Measurements from ENCODE around the gene USP17L18.
"Not testable (repeated sequence)": the region's sequence is repeated elsewhere in the genome, so short reads cannot be mapped to it uniquely, and the experiment has no call there.

USP17L18 gene, protein sequence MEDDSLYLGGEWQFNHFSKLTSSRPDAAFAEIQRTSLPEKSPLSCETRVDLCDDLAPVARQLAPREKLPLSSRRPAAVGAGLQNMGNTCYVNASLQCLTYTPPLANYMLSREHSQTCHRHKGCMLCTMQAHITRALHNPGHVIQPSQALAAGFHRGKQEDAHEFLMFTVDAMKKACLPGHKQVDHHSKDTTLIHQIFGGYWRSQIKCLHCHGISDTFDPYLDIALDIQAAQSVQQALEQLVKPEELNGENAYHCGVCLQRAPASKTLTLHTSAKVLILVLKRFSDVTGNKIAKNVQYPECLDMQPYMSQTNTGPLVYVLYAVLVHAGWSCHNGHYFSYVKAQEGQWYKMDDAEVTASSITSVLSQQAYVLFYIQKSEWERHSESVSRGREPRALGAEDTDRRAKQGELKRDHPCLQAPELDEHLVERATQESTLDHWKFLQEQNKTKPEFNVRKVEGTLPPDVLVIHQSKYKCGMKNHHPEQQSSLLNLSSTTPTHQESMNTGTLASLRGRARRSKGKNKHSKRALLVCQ

DNA sequence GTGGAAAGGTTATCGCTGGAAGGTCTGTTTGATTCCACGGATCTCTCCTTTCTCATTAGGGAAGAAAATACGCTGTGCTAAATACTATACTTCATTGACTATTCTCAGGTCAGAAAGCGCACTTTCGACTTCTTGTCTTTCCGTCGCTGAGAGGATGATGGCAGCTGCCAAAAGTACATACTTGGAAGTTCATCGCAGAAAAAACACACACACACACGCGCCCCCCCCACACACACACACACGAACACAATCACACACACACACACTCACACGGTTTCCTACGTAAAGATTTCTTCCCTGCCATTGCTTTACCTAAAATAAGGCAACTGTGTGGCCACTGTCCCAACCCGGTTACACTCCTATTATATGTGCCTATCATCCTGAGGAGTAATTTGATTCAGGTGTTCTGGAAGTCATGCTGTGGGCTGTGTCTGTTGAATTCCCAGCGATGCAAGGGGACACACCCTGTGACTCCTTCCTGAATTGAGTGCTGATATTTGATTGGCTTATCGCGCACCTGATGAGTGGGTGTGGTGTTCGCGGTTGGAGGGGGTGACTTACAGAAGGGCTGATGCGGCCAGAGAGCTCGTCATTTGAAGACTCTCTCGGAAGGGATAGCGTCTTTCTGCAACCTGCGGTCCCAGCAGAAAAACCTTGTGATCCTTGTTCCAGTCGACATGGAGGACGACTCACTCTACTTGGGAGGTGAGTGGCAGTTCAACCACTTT lies at the start of gene USP17L18:
USP17L18 (plus strand) TSS at position 678 of the 728 bp plus-strand sequence; CDS start at position 678, 0 bp downstream.
- DNase-seq (ENCODE audit: low read depth), result not testable (repeated sequence)

GRCh38 chr4:9210357-9210756 lies 38.1 kb upstream of the USP17L18 start, which contains the start of gene USP17L10:
Gene USP17L10 (plus strand): TSS chr4:9210657. CDS start chr4:9210657, 0 bp downstream.
- not testable (repeated sequence) for H3K4me3 ChIP-seq (ENCODE audit: low read depth, low read length); DNase-seq (ENCODE audit: low read depth)

More for the DNA sequence above, at the start of gene USP17L18:
- not testable (repeated sequence) for H3K4me3 ChIP-seq (ENCODE audit: low read depth, low read length)

DNA sequence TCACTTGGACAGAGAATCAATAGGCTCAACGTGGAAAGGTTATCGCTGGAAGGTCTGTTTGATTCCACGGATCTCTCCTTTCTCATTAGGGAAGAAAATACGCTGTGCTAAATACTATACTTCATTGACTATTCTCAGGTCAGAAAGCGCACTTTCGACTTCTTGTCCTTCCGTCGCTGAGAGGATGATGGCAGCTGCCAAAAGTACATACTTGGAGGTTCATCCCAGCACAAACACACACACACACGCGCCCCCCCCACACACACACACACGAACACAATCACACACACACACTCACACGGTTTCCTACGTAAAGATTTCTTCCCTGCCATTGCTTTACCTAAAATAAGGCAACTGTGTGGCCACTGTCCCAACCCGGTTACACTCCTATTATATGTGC lies 33.7 kb upstream of the USP17L18 start:
- not testable (repeated sequence) for H3K4me3 ChIP-seq (ENCODE audit: low read depth, low read length); DNase-seq (ENCODE audit: low read depth)

- not testable (repeated sequence) for DNase-seq (ENCODE audit: low read depth); H3K4me3 ChIP-seq (ENCODE audit: low read depth, low read length)
Measured at GRCh38 chr4:9215105-9215504, 33.3 kb upstream of the USP17L18 start, which contains the start of gene USP17L11. Gene USP17L11 (plus strand): TSS chr4:9215405. CDS start chr4:9215405, 0 bp downstream.

GRCh38 chr4:9219852-9220251 lies 28.6 kb upstream of the USP17L18 start, which contains the start of gene USP17L12:
Gene USP17L12 (plus strand): TSS chr4:9220152. CDS start chr4:9220152, 0 bp downstream.
- not testable (repeated sequence) for H3K4me3 ChIP-seq (ENCODE audit: low read depth, low read length); DNase-seq (ENCODE audit: low read depth)

DNA sequence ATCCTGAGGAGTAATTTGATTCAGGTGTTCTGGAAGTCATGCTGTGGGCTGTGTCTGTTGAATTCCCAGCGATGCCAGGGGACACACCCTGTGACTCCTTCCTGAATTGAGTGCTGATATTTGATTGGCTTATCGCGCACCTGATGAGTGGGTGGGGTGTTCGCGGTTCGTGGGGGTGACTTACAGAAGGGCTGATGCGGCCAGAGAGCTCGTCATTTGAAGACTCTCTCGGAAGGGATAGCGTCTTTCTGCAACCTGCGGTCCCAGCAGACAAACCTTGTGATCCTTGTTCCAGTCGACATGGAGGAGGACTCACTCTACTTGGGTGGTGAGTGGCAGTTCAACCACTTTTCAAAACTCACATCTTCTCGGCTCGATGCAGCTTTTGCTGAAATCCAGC lies 23.8 kb upstream of the USP17L18 start, which contains the start of gene USP17L13:
USP17L13 (plus strand) TSS at position 301 of the 400 bp plus-strand sequence; CDS start at position 301, 0 bp downstream.
- not testable (repeated sequence) for H3K4me3 ChIP-seq (ENCODE audit: low read depth, low read length); DNase-seq (ENCODE audit: low read depth)

- H3K4me3 ChIP-seq (ENCODE audit: low read depth, low read length); DNase-seq (ENCODE audit: low read depth): not testable (repeated sequence)
Measured at GRCh38 chr4:9230249-9230648, 18.2 kb upstream of the USP17L18 start.

GRCh38 chr4:9234085-9234484 lies 14.3 kb upstream of the USP17L18 start, which contains the start of gene USP17L15:
Gene USP17L15 (plus strand): TSS chr4:9234385. CDS start chr4:9234385, 0 bp downstream.
- DNase-seq (ENCODE audit: low read depth); H3K4me3 ChIP-seq (ENCODE audit: low read depth, low read length): not testable (repeated sequence)

DNA sequence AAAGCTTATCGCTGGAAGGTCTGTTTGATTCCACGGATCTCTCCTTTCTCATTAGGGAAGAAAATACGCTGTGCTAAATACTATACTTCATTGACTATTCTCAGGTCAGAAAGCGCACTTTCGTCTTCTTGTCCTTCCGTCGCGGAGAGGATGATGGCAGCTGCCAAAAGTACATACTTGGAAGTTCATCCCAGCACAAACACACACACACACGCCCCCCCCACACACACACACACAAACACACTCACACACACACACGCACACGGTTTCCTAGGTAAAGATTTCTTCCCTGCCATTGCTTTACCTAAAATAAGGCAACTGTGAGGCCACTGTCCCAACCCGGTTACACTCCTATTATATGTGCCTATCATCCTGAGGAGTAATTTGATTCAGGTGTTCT lies 10.0 kb upstream of the USP17L18 start:
- not testable (repeated sequence) for DNase-seq (ENCODE audit: low read depth); H3K4me3 ChIP-seq (ENCODE audit: low read depth, low read length)

DNA sequence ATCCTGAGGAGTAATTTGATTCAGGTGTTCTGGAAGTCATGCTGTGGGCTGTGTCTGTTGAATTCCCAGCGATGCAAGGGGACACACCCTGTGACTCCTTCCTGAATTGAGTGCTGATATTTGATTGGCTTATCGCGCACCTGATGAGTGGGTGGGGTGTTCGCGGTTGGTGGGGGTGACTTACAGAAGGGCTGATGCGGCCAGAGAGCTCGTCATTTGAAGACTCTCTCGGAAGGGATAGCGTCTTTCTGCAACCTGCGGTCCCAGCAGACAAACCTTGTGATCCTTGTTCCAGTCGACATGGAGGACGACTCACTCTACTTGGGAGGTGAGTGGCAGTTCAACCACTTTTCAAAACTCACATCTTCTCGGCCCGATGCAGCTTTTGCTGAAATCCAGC lies 4.9 kb upstream of the USP17L18 start, which contains the start of gene USP17L17:
USP17L17 (plus strand) TSS at position 301 of the 400 bp plus-strand sequence; CDS start at position 301, 0 bp downstream.
- DNase-seq (ENCODE audit: low read depth); H3K4me3 ChIP-seq (ENCODE audit: low read depth, low read length): not testable (repeated sequence)

GRCh38 chr4:9253078-9253477 lies 4.6 kb downstream of the USP17L18 start, which contains the start of gene USP17L19:
Gene USP17L19 (plus strand): TSS chr4:9253378. CDS start chr4:9253378, 0 bp downstream.
- not testable (repeated sequence) for H3K4me3 ChIP-seq (ENCODE audit: low read depth, low read length); DNase-seq (ENCODE audit: low read depth)

- H3K4me3 ChIP-seq (ENCODE audit: low read depth, low read length); DNase-seq (ENCODE audit: low read depth): not testable (repeated sequence)
Measured at GRCh38 chr4:9257824-9258223, 9.4 kb downstream of the USP17L18 start, which contains the start of gene USP17L20. Gene USP17L20 (plus strand): TSS chr4:9258124. CDS start chr4:9258124, 0 bp downstream.

DNA sequence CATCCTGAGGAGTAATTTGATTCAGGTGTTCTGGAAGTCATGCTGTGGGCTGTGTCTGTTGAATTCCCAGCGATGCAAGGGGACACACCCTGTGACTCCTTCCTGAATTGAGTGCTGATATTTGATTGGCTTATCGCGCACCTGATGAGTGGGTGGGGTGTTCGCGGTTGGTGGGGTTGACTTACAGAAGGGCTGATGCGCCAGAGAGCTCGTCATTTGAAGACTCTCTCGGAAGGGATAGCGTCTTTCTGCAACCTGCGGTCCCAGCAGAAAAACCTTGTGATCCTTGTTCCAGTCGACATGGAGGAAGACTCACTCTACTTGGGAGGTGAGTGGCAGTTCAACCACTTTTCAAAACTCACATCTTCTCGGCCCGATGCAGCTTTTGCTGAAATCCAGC lies 14.1 kb downstream of the USP17L18 start, which contains the start of gene USP17L21:
USP17L21 (plus strand) TSS at position 301 of the 400 bp plus-strand sequence; CDS start at position 301, 0 bp downstream.
- not testable (repeated sequence) for H3K4me3 ChIP-seq (ENCODE audit: low read depth, low read length); DNase-seq (ENCODE audit: low read depth)

DNA sequence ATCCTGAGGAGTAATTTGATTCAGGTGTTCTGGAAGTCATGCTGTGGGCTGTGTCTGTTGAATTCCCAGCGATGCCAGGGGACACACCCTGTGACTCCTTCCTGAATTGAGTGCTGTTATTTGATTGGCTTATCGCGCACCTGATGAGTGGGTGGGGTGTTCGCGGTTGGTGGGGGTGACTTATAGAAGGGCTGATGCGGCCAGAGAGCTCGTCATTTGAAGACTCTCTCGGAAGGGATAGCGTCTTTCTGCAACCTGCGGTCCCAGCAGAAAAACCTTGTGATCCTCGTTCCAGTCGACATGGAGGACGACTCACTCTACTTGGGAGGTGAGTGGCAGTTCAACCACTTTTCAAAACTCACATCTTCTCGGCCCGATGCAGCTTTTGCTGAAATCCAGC lies 18.9 kb downstream of the USP17L18 start, which contains the start of gene USP17L22:
USP17L22 (plus strand) TSS at position 301 of the 400 bp plus-strand sequence; CDS start at position 301, 0 bp downstream.
- not testable (repeated sequence) for H3K4me3 ChIP-seq (ENCODE audit: low read depth, low read length); DNase-seq (ENCODE audit: low read depth)

DNA sequence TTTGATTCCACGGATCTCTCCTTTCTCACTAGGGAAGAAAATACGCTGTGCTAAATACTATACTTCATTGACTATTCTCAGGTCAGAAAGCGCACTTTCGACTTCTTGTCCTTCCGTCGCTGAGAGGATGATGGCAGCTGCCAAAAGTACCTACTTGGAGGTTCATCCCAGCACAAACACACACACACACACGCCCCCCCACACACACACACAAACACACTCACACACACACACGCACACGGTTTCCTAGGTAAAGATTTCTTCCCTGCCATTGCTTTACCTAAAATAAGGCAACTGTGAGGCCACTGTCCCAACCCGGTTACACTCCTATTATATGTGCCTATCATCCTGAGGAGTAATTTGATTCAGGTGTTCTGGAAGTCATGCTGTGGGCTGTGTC lies 23.3 kb downstream of the USP17L18 start:
- not testable (repeated sequence) for DNase-seq (ENCODE audit: low read depth)

More for the DNA sequence above, 23.3 kb downstream of the USP17L18 start:
- H3K4me3 ChIP-seq (ENCODE audit: low read depth, low read length), result not testable (repeated sequence)
